NCI-H748 (cell line): ENCODE results near the gene ROBO3.
A peak's percentile ranks its signal among the peaks of the same experiment; 100 is the strongest.

Source experiments
- DNase-seq: peaks from one replicate; lab custom pipeline; 2025; ENCODE audit not compliant: unreplicated experiment; lab: John Stamatoyannopoulos, UW

Gene ROBO3

DNA sequence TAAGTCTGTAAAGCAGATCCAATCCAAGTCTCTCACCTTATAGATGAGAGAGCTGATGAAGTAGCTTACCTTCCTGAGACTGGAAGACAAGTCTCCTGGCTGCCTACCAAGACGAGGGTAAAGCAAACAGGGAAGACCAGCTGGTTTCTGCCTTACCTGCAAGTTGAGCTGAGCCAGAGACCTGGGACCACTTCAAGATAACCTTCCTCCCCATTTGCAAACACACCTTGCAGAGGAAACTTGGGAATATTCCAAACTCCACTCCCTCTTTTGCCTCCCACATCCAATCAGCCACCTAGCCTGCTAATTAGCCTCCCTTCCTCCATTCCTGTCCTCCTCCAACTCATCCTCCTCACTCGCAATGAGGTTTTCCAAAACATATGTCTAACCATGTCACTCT, 23.4 kb upstream of the ROBO3 start:
- DNase-seq = peak; percentile 9

DNA sequence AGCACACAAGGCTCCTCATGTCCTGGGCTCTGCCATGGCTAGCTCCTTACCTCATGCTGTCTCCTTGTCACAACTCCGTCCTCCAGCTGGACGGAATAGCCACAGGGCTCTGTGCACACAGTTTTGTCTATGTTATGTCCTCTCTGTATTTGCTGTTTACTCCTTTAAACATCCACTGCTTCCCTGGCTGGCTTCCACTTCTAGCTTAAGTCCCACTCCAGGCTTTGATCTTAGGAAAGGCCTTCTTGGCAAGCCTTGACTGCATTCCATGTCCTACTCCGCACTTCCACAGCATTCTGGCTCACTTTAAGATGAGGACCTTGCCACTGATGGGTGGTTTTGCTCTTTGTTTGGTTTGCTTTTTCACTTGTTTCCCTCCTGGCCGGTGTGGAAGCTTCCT, 22.9 kb upstream of the ROBO3 start:
- no peak for DNase-seq

DNA sequence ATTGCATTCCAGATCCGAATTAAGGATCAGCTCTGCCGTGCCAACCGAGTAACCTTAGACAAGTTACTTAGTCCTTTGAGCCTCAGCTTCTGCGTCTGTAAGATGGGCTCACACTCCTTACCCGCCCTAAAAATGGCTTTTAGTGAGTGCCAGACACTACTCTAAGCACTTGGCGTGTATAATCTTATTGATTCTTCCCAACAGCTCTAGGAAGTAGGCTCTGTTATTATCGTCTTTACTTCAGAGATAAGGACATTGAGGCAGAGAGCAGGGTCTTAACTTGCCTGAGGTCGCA, 21.7 kb upstream of the ROBO3 start:
- no peak for DNase-seq

DNA sequence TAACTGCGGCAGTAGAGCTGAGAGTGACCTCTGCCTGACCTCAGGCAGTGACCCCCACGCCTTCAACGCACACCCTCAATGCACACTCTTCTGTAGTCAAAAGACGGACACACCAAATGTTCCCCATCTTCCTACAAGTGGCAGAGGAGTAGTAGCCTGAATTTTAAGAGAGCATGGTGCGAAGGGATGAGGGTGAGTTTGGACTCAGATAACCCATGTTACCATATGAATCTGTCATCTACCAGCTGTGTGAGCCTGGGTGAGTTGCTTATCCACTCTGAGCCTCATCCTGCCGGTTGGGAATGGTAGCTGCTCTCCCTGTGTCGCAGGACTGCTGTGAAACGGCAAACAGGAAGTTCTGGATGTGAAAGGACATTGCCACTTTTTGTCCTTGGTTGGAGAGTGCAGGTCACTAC, 20.6 kb upstream of the ROBO3 start:
- no peak for DNase-seq

DNA sequence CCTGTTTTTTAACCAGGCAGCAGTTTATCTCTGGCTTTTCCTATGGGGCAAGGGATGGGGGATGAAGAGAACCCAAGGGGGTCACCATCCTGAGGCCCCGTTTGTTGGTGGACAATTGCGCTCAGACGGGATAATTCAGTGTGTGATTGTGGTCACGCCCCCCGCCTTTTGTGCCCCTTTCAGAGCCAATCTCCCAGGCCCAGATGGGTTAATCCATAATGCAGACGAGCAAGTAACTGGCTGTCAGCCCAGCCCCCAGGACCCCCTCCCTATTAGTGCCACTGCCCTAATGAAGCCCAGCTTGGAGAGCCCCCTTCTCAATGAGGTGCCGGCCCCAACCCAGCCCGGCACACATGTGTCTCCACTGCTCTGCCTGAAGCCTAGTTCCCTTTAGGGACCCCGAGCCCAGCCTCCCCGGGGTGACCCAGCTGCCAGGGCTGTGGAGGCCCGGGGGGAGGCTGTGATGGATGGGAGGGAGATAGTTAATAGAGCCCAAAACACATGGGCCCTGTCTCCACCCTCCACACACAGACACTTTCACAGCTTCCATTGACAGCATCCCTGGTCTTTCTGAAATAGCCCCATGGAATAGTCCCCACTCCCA, 19.1 kb upstream of the ROBO3 start:
- DNase-seq = no peak

DNA sequence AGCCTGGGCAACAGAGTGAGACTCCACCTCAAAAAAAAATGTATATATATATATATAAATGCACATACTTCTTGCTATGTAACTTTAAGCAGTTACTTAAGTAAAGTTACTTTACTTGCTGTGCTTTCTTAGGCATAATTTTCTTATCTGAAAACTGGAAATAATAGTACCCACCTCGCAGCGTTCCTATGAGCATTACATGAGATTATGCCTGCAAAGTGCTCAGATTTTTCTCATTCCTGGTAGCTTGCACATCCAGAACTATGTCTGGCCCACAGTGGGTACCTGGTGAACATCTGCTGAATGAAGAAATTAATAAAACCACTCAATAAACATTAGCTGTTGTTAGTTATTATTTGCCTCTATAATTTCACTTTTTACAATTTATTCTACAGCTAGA, 6.1 kb upstream of the ROBO3 start:
- no peak for DNase-seq

DNA sequence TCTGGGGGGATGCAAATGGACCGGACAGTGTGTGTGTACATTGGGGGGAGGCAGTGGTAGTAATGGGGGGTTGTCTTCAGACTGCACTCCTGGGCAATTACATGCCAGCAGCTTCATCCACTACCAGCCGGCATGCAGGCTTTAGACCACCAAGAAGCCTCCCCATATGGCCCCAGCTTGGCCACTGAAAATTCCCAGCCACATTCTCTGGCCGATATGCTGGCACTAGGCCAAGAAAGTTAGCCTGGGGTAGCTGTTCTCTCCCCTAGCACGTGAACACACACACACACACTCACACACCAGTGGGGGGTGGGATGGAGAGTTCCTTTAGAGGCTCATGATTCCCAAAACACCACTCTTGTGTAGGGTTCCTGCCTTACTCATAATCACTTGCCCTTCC, 3.6 kb upstream of the ROBO3 start:
- no peak for DNase-seq

DNA sequence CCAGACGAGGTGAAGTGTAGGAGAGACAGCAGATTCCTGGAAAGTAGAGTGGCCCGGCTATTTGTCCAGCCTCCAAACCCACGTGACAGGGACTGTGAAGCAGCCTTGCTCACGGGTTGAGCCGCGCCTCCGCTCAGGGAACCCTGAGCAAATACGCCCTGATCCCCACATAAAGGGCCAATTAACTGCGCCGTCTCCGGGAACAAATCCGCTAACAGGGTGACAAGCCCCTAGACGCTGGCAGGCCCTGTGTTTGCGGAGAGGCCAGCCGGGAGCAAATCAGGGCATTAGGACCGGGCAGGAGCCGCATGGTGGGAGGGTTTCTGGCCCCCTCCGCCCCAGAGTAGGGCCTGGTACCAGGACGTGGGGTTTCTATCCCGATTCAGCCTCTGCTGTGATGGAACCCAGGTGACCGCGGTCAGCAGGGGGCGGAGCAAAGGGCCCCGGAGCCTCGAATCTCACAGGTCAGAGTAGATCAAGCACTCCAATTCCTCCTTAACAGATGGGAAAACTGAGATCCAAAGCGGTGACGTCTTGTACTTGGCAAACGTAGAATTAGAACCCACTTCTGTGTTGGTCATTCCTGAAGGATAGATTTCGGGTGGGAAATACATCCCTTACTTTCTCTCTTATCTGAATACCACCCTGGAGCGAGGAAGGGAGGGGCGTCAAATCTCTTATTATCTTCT, 2.0 kb upstream of the ROBO3 start:
- DNase-seq = peak; percentile 57

DNA sequence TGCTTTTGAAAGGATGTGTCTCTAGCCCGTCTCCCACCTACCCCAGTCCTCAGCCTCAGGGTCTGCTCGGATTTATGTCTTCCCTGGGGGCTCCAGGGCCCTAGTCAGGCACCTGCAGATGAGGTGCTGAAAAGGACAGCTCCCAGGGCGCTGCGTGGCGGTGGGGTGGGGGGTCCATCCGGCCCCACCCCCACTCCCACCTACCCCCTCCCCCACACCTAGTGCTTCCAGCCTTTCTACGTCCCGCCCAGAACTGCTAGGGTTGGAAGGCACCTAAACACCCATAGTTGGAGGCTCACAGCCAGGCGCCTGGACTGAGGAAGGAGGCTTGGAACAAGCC, 1.4 kb upstream of the ROBO3 start:
- no peak for DNase-seq

DNA sequence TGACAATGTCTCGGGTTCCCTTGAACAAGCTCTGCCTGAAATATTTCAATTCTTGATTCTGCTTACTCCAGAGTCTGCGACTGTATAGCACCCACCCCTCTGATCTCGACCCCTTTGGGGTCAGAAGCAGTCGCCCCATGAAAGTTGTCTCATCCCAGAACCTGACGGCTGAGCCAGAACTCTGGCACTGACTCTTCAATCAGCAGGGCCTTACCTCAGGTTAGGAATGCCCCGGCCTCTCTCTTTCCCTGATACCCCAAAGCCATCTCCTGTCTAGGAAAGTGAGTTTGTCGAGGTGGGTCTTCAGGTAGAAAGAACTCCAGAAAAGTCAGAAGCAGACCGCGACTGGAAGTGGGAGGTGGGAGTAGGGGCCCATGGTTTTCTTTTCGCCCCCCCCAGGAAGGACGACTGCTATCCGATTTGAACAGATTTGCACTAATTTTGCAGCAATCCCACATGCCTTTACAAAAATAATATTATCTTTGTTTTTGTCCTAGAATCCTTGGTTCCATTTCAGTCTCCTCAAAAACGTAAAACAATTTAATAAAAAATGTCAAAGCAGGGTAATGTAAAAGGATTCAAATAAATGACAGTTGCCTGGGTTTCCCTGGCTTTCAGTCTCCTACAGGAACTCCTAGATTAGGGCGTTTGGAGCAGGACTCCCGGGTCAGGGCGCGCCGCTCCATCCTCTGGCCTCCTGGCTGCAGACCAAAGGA, 898 bp upstream of the ROBO3 start:
- DNase-seq = no peak

DNA sequence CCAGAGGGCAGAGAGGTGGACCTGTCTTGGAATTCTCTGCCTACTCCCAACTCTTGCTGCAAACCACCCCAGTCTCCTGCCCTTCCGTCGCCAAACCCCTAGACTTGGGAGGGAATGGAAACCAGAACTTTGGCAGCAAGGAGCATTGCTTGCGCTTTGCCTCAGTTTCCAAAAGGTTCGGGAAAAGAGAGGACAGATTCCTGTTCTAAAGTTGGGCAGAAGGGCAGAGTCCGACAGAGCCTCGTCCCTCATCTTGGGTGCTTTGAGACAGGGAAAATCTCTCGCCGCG, 396 bp upstream of the ROBO3 start:
- no peak for DNase-seq

DNA sequence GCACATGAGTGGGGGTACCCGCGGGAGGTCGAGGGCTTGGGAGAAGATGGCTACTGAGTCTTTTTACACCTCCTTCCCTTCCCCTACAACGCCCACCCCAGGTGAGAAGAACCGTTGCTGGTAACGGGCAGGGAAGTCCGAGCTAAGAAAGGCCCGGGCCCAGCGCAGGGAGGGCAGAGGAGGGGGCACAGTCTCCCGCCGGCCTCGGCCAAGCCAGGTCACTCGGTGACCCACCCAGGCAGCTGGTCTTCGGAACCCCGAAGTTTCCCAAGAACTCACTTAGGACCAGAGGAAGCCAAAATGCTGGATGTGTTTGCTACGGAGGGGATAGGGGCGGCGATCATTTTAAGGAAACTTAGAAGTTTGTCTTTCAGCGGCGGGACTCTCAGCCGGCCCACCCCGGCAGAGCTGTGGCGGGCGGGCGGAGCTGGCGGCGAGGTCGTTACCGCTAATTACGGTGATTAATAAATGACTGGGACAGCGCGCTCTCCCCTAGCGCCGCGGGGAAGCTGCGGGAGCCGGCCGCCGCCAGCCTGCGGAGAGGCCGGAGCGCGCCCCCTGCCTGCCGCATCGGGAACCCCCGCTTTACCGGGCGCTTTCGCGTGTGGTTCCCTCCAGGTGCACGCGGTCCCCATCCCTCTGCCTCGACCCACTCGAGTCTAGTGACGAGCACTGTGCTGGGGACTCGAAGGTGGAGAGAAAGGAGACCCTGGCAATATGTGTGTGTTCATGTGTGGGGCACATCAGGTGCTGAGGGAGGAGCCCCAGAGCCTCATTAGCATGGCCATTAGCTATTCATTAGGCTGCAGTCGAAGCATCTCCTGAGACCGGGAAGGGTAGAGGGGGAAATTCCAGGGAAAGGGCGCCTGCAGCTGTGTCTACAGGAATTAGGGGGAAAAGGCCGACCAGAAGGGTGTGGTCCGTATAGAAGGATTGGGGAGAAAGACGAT, 945 bp downstream of the ROBO3 start:
- DNase-seq = no peak

DNA sequence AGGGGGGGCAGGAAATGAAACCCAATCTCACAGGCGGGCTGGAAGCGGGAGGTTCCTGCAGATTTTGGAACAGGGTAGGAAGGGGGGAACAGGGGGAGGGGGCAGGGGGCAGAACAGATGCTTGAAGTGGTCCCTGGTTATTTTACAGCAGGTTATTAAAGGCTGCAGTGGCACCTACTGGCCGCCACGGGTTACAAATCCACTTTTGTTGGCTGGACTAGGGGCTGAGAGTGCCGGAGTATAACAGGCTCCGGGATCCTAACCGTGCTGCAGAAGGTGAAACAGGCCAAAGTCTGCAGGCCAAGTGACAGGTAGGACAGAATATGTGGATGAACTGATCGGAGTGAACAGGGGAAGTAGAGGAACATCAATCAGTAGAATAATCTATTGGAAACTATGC, 2.5 kb downstream of the ROBO3 start:
- DNase-seq = peak; percentile 35

DNA sequence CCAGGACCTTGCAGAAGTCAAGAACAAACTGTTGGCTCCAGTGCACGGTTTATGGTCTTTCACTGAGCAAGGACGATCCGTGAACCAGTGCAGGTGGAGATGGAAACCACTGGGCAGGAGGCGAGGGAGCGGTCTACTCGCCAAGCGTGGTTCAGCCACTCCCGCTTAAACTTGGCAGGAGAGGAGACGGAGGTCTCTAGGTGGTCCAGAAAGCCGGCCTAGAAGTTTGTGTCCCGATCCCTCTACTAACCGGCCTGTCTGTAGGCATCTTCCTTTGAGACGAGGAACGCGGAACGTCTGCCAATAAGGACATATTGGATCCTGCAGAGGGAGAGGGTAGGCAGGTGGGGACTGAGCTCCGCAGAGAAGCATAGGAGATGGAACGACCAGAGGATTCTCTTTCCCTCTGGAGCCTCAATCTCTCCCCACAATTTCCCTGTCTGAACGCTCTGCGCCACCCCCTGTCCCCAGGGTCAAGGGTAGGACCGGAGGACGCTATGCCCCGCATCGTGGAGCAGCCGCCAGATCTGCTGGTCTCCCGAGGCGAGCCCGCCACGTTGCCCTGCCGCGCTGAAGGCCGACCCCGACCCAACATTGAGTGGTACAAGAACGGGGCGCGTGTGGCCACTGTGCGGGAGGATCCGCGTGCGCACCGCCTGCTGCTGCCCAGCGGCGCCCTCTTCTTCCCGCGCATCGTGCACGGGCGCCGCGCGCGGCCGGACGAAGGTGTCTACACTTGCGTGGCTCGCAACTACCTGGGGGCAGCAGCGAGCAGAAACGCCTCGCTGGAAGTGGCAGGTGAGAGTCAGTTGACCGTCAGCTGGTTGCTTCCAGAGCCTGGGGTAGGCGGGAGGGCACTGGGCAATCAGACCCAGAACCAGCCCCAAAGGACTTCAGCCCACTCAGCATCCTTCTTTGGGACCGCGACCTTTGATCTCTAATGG, 3.4 kb downstream of the ROBO3 start:
- no peak for DNase-seq

DNA sequence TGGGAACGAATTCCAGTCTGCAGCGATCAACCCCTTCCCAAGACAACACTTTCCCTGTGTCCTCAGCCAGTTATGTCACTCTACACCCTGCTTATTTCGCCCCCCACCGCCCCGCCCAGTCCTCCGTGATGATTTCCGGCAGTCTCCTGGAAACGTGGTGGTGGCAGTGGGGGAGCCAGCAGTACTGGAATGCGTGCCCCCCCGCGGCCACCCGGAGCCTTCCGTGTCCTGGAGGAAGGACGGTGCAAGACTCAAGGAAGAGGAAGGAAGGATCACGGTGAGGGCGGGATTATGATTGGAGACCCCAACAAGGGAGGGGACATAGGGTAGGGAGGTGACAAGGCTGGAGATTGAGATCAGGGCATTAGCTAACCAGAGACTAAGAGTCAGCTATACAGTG, 4.1 kb downstream of the ROBO3 start:
- DNase-seq = no peak

DNA sequence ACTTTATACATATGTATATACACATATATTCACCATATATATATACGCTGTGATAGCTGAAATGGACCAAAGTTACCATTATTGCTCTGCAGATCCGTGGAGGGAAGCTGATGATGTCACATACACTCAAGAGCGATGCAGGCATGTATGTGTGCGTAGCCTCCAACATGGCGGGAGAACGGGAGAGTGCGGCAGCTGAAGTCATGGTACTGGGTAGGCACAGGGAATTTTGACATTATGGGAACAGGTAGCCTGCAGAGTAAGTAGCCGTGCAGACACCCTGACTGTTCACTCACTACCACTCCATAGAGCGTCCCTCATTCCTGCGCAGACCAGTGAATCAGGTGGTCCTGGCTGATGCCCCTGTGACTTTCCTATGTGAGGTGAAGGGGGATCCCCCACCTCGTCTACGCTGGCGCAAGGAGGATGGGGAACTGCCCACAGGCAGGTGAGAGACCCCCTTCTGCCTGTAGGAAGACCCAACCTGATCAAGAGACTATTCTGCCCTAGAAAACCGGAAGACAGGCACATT, 4.7 kb downstream of the ROBO3 start:
- DNase-seq = no peak

DNA sequence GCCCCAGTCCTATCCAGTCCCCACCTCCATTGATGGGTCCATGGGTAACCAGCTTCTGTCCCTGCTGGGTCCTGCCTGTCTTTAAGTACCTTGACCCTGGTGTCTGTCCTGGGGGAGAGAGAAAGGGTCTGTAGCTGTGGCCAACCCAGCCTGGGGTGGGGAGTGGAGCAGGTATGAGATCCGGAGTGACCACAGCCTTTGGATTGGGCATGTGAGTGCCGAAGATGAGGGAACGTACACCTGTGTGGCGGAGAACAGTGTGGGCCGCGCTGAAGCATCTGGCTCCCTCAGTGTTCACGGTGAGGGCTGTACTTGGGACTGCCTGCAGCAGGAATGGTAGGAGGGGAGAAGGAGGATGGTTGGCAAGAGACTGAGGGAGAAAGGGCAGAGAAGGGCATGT, 5.2 kb downstream of the ROBO3 start:
- no peak for DNase-seq

DNA sequence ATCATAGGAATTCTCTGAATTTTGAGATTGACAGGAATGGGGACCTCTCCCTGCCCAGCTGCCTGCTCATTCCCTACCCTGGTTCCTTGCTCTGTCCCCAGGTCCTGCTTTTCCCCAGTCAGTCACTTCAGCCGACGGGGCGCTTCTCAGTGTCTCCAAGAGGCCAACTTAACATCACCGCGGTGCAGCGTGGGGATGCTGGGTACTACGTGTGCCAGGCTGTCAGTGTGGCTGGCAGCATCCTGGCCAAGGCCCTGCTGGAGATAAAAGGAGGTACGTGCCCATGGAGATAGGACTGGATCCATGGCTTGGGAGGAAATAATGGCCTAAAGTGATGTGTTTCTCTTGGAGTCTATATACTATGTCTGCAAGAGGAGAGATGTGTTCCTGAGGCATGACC, 7.0 kb downstream of the ROBO3 start:
- DNase-seq = no peak

DNA sequence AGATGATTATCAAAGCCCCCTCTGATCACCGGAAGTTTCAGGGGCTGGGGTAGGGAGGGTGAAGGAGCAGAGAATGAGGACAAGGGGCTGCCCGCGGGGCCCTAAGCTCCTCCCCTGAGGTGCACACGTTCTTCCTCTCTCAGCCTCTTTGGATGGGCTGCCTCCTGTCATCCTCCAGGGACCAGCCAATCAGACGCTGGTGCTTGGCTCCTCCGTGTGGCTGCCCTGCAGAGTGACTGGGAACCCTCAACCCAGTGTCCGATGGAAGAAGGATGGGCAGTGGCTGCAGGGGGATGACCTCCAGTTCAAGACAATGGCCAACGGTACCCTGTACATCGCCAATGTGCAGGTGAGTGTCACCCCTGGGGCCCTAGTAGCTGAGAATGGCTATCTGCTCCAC, 7.5 kb downstream of the ROBO3 start:
- no peak for DNase-seq

DNA sequence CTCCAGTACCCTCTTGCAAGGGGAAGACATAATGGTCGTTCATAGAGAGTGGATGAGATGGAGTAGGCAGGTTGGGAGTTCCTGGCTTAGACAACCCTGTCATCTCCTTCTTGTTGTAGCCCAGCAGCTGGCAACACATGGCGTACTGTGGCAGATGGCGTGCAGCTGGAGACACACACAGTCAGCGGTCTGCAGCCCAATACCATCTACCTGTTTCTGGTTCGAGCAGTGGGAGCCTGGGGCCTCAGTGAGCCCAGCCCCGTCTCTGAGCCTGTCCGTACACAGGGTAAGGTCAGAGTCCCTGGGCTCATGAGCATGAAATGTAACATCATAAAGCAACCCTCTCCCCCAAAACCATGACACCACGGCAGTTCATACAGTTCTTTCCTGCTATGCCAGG, 8.7 kb downstream of the ROBO3 start:
- no peak for DNase-seq
